Tibial nerve (tissue), 4 donors: ENCODE data around the gene SPRR1A.

Experiments
- CTCF ChIP-seq, 5 experiments: fragments of 200-600 bp in 3 of 5; fragments of 450-650 bp in 2 of 5; sonication (generic) in 3 of 5; IDR thresholded peaks; one replicate each; pipeline ENCODE4 v1.5.1; 2016 to 2019; ENCODE audit warnings: antibody characterized with exemption in 5 of 5, mild to moderate bottlenecking in 3 of 5, moderate library complexity in 2 of 5
- EP300 ChIP-seq, 2 donors: sonication (generic); formaldehyde crosslinking; IDR thresholded peaks; one replicate each; pipeline ENCODE4 v1.6.1; 2017; ENCODE audit warnings: antibody characterized with exemption in 2 of 2, mild to moderate bottlenecking in 1 of 2

- TF ChIP-seq CTCF (IDR thresholded peaks at IDR 0.05) (no peak), EP300 (IDR thresholded peaks at IDR 0.05) (no peak)
These were observed 48.9 kb downstream of the SPRR1A start for GRCh38 chr1:153032677-153033308.
